Stimulated activated CD4-positive, alpha-beta T cell treated with anti-CD3 and anti-CD28 coated beads, Interleukin-4, amount 100 ng/mL, for 4 hours (primary cell): ENCODE measurements around the gene COL11A1.
"Not testable (repeated sequence)": the region's sequence is repeated elsewhere in the genome, so short reads cannot be mapped to it uniquely, and the experiment has no call there.

Experiments
- DNase-seq, 2 experiments: peaks; one replicate each; pipeline ENCODE4 v3.0.0-alpha.2; 2020

Gene COL11A1

GRCh38 chr1:102833151-102833550, 275.2 kb downstream of the COL11A1 start:
- no peak for DNase-seq

- not testable (repeated sequence) for DNase-seq
These were observed 281.6 kb downstream of the COL11A1 start for GRCh38 chr1:102826706-102827105.
